ENCODE measurements around the gene FEM1A. TPM values are rescaled to one million over a fixed set of nuclear protein-coding genes. Genes with fewer than 3 reads are reported as not detected.

Gene FEM1A
- total and polyA plus RNA-seq, 2 donors (not counting 1 experiment from before 2014, with no cell fraction given): 5.8 to 18.7 TPM

DNA sequence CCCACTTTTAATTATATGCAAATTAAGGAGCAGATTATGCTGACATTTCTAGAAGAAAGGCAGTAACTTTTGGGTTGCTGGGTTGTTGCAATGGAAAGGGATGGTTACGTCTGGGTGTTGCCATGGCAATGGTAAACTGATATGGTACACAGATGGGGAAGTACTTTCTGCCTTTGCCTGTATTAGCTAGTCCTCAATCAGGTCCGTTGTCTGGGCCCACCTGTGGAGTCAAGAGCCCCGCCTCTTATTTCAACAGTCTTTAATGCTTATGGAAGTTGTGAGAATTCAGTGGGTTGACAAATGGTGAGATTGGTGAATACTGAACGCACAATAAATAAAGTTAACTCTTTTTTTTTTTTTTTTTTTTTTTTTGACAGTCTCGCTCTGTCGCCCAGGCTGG, 37.3 kb upstream of the FEM1A start:
- Mint-ChIP-seq H3K9me3 (ENCODE audit: insufficient read depth) (no peaks in the 10 kb centered on the region), H3K4me3 (no peak overlapping the region), H3K27ac (no peak overlapping the region), H3K4me1 (peaks cover 1% of the 10 kb centered on the region), H3K27me3 (peaks cover 36% of the 10 kb centered on the region)
- Histone ChIP-seq H4K20me1 (ENCODE audit: control insufficient read depth, insufficient read depth, low read length, poor library complexity, severe bottlenecking) (no peaks in the 10 kb centered on the region), H3K9ac (ENCODE audit: low read length) (no peak overlapping the region), H3K9me3 (ENCODE audit: control extremely low read depth in 1 of 3, control insufficient read depth in 2 of 3, insufficient read depth in 1 of 3, low read length in 2 of 3) (no peaks in the 10 kb centered on the region), H3K27ac (ENCODE audit: low read length in 2 of 2) (no peak overlapping the region), H3K27me3 (replicated peaks in 1 of 4; ENCODE audit: control extremely low read depth in 1 of 4, control insufficient read depth in 3 of 4, insufficient read depth in 4 of 4, low read length in 3 of 4) (peaks cover 0 to 14% (median 2%) of the 10 kb centered on the region in 4 experiments), H2AFZ (ENCODE audit: insufficient read depth, low read depth, low read length, poor library complexity, severe bottlenecking) (no peak overlapping the region), H3K79me2 (ENCODE audit: control insufficient read depth, insufficient read depth, low read length) (no peaks in the 10 kb centered on the region), H3K4me2 (replicated peaks; ENCODE audit: low read depth, low read length, poor library complexity, severe bottlenecking) (no peak overlapping the region), H3K36me3 (replicated peaks in 1 of 2; ENCODE audit: control extremely low read depth in 1 of 2, control insufficient read depth in 1 of 2, extremely low read depth in 1 of 2, insufficient read depth in 2 of 2, low read length in 1 of 2) (no peaks in the 10 kb centered on the region), H3K4me3 (ENCODE audit: control extremely low read depth in 1 of 5, extremely low read depth in 1 of 5, insufficient read depth in 1 of 5, low read depth in 2 of 5, low read length in 4 of 5) (no peak overlapping the region), H3K4me1 (ENCODE audit: control insufficient read depth in 2 of 2, insufficient read depth in 2 of 2, low read length in 2 of 2) (peaks cover 0 to under 1% of the 10 kb centered on the region in 2 donors)
- intact Hi-C loops (cut with micrococcal nuclease): no loop called here
- no peak for ATAC-seq (ENCODE audit: low read depth)
- 0% methylated on average over 1 of the region's 6 CpGs for WGBS (ENCODE audit: insufficient coverage)
- DNase-seq: peak; percentile 30
- POLR2A ChIA-PET: interaction anchor here (0.7 kb wide), 1 partner anchor 1768 kb away, joined by 6 read pairs; no protein-coding TSS in a partner anchor
- CTCF ChIA-PET: no interaction called here
- no peak for TF ChIP-seq EZH2 (IDR thresholded peaks at IDR 0.05; ENCODE audit: borderline replicate concordance, insufficient read depth, low read depth, low read length, poor library complexity, severe bottlenecking)
- TF ChIP-seq, protein P1, sequence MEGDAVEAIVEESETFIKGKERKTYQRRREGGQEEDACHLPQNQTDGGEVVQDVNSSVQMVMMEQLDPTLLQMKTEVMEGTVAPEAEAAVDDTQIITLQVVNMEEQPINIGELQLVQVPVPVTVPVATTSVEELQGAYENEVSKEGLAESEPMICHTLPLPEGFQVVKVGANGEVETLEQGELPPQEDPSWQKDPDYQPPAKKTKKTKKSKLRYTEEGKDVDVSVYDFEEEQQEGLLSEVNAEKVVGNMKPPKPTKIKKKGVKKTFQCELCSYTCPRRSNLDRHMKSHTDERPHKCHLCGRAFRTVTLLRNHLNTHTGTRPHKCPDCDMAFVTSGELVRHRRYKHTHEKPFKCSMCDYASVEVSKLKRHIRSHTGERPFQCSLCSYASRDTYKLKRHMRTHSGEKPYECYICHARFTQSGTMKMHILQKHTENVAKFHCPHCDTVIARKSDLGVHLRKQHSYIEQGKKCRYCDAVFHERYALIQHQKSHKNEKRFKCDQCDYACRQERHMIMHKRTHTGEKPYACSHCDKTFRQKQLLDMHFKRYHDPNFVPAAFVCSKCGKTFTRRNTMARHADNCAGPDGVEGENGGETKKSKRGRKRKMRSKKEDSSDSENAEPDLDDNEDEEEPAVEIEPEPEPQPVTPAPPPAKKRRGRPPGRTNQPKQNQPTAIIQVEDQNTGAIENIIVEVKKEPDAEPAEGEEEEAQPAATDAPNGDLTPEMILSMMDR (IDR thresholded peaks at IDR 0.05): no peak

DNA sequence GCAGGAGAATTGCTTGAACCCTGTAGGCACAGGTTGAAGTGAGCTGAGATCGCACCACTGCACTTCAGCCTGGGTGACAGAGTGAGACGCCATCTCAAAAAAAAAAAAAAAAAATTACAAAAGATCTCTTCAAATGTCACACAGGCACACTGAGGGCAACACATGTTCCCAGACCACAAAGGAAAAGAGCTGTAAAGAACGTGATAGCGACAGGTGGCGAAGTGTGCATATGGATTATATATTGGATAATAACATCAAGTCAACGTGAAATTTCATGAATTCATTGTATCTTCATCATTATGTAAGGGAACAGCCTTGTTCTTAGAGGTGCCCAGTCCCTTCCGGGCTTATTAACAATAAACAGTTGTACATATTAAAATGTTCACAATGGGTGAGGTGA, 36.1 kb upstream of the FEM1A start:
- no peak overlapping the region for H3K27ac Mint-ChIP-seq
- Histone ChIP-seq H3K9ac (ENCODE audit: low read length) (no peak overlapping the region), H3K9me3 (ENCODE audit: control extremely low read depth in 1 of 3, control insufficient read depth in 2 of 3, insufficient read depth in 1 of 3, low read length in 2 of 3) (no peaks in the 10 kb centered on the region), H2AFZ (ENCODE audit: insufficient read depth, low read depth, low read length, poor library complexity, severe bottlenecking) (no peak overlapping the region), H3K36me3 (replicated peaks in 1 of 2; ENCODE audit: control extremely low read depth in 1 of 2, control insufficient read depth in 1 of 2, extremely low read depth in 1 of 2, insufficient read depth in 2 of 2, low read length in 1 of 2) (no peaks in the 10 kb centered on the region), H3K4me2 (replicated peaks; ENCODE audit: low read depth, low read length, poor library complexity, severe bottlenecking) (no peak overlapping the region), H3K27ac (ENCODE audit: low read length in 2 of 2) (no peak overlapping the region), H4K20me1 (ENCODE audit: control insufficient read depth, insufficient read depth, low read length, poor library complexity, severe bottlenecking) (no peaks in the 10 kb centered on the region), H3K27me3 (replicated peaks in 1 of 4; ENCODE audit: control extremely low read depth in 1 of 4, control insufficient read depth in 3 of 4, insufficient read depth in 4 of 4, low read length in 3 of 4) (peaks cover 0 to 25% (median 4%) of the 10 kb centered on the region in 4 experiments), H3K79me2 (ENCODE audit: control insufficient read depth, insufficient read depth, low read length) (no peaks in the 10 kb centered on the region), H3K4me3 (ENCODE audit: control extremely low read depth in 1 of 5, extremely low read depth in 1 of 5, insufficient read depth in 1 of 5, low read depth in 2 of 5, low read length in 4 of 5) (no peak overlapping the region), H3K4me1 (ENCODE audit: control insufficient read depth in 2 of 2, insufficient read depth in 2 of 2, low read length in 2 of 2) (peaks cover 12% of the 10 kb centered on the region in 2 donors)
- no peak for ATAC-seq (ENCODE audit: low read depth)
- POLR2A ChIA-PET: no interaction called here
- TF ChIP-seq, protein P1 (IDR thresholded peaks at IDR 0.05): no peak
- no peak for TF ChIP-seq EZH2 (IDR thresholded peaks at IDR 0.05; ENCODE audit: borderline replicate concordance, insufficient read depth, low read depth, low read length, poor library complexity, severe bottlenecking)
- no peaks in the 10 kb centered on the region for H3K9me3 Mint-ChIP-seq (ENCODE audit: insufficient read depth)
- CTCF ChIA-PET: no interaction called here
- peaks cover 8% of the 10 kb centered on the region for H3K4me1 Mint-ChIP-seq
- WGBS (ENCODE audit: insufficient coverage): no CpG with 5 or more reads among the region's 7 CpGs
- H3K4me3 Mint-ChIP-seq: no peak overlapping the region
- intact Hi-C loops (cut with micrococcal nuclease): no loop called here
- DNase-seq: no peak
- H3K27me3 Mint-ChIP-seq: peaks cover 31% of the 10 kb centered on the region
